Measurements from ENCODE around the gene APBB2.

Gene APBB2

DNA sequence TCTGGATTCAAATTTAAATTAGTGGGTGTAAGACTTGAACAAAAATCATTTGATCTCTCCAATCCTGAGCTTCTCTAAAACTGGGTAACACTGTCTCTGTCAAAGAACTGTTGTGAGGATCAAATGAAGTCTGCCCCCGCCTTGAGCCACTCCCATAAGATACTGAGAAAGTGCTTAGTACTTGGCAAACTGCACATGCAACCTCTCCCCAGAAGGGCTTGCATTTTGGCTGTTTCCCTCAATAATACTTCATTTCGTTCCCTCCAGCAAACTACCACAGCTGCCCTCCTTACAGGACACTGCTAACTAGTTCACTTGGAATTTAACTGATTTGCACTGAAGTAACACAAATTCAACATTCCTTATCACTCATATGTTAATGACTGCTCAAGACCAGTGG, 79.8 kb downstream of the APBB2 start:
- no peak for DNase-seq (ENCODE audit: low spot score)

- no peak for DNase-seq (ENCODE audit: low spot score)
Observed at GRCh38 chr4:41133454-41134018, 80.8 kb downstream of the APBB2 start.

- no peak for DNase-seq (ENCODE audit: low spot score)
Observed at GRCh38 chr4:41132055-41132683, 82.2 kb downstream of the APBB2 start.

- no peak for DNase-seq (ENCODE audit: low spot score)
Observed at GRCh38 chr4:41129936-41130440, 84.4 kb downstream of the APBB2 start.

DNA sequence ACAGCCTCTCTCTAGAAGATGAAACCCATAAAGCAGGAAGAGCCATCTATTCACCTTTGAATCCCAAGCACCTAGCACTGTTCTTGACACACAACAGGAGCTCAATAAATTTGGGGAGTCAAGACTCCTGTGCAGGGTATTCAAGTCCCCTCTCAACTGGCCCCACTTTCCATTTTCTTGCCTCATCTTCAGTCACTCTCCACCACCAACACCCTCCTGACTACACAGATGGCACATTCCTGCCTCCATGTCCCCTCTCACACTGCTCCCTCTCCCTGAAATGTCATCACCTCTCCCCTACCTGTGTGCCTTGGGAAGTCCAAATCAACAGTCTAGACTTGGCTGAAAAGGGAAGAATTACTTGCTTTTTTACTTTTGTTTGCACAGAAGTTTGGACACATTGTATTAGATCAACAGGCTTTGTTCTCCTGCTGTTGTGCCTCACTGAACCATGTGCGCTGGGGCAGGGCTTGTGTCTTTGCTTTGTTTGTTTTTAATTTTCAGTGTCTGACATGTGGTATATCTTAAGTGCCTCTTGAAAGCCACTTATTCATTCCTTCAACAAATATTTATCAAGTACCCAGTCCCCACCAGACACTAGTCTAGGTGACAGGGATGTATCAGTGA, 85.1 kb downstream of the APBB2 start:
- DNase-seq (ENCODE audit: low spot score) = no peak

DNA sequence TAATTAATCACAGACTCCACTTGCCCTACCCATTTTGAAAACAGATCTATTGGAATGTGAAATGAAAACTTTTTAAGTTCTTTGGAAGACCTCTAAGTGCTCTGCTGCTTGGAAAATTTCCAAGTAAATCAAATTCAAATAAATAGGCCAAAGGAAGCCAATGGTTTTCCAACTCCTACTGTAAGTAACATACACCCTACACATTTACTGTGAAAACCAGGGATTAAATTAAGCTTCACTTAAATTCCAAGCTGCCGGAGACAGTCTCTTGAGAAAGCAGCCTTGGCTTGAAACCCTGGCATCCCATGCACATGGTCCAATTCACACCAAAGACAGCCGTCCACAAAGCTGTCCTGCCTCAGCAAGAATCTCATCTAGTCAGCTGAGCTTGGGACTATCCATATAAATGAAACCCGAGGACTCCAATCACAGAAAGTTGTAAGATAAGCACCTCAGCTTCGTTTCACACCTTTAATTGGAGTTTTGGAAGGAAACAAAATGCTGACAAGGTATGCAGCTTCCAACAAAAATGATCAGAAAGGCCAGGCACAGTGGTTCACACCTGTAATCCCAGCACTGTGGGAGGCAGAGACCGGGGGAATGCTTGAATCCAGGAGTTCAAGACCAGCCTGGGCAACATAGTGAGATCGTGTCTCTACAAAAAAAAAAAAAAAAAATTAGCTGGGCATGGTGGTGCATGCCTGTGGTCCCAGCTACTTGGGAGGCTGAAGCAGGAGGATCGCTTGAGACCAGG, 88.6 kb downstream of the APBB2 start:
- no peak for DNase-seq (ENCODE audit: low spot score)

DNA sequence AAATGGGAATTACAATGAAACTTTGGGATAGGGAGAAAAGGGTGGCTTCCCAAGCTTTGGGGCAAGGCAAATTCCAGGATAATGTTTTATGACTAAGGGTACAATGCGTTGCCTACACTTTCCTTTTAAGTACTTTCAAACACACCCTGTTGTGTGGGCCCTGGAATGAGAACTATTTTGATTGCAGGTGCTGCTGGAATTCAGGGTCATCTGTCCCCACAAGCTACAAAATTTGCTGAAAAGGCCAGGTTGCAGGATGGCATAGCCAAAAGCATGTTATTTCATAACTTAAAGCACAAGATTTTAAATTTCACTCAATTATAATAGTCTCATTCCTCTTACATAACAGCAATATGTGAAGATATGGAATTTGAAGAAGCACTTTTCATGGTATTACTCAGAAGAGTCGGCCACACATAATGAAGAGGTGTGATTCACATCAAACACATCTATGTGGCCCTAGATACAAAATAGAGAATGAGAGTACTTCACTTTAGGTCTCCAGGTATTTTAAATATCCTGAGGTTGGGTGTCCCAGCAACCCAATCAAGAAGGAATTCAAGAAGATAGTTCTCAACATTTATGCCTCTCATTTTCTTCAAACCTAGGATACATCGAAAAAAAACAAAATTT, 89.3 kb downstream of the APBB2 start:
- DNase-seq (ENCODE audit: low spot score) = no peak

DNA sequence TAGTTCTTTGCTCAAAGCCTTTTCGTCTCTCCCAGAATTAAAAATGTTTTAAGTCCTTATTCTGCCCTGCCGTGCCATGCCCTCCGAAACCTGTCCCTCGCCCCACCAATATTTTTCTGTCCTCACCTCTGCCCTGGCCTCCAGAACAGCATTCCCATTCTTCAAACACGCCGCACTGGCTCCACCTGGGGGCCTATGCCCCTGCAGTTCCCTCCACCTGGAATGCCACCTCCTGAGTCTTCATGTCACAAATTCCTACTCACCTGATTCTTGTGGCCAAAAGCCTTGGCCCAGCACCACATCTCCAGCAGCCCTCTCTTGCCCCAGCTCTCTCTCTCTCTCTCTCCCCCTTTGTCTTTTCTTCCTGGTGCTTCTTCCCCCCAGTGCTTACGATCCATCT, 91.6 kb downstream of the APBB2 start:
- DNase-seq (ENCODE audit: low spot score) = no peak

GRCh38 chr4:41122309-41122708, 92.0 kb downstream of the APBB2 start:
- DNase-seq (ENCODE audit: low spot score) = no peak

DNA sequence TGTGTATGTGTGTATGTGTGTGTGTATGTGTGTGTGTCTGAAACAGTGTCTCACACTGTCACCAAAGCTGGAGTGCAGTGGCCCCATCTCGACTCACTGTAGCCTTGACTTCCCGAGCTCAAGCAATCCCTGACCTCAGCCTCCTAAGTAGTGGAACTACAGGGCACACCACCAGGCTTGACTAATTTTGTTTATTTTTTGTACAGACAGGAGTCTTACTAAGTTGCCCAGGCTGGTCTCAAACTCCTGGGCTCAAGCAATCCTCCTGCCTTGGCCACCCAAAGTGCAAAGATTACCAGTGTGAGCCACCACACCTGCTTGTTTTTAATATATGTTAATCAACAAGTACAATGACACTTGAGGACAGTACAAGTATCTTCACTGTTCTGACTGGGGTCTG, 92.4 kb downstream of the APBB2 start:
- no peak for DNase-seq (ENCODE audit: low spot score)

DNA sequence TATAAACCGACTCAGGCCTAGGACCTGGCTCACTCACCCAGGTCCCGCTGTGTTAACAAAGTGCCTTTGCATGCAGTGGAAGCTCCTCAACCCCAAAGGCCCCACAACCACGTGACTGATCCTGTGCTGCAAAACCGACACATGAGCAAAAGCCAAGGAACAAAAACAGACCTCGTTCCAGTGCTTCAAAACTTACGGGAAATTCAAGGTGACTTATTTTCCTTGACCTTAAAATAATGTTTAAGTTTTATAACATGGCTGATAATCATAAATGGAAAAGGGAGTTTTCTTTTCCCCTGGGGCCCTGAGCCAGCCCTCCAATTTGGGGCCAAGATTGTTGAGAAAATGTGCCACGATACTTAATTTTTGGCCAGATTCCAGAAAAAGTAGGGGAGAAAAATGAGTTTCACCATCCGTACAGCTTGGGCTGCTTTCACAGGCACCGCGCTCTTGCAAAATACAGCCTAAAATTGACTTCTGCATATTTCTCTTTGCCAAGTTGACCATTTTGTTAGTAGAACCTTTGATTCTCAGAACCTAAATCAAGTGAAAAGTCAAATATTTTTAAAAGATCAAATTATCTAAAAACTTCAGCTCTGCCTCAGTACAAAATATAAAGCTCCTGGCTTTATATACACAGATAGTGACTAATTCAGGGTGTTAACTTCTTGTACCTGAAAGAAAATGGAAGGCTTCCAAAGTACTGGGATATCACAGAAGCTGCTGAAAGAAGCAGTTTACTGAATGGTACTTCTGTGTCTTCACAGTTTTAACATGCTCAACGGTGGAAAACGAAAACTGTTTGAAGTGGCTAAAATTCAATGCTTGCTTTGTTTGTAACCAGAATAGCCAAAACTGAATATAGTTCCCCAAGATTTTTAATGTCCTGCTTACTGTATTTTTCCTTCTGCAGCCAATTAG, 93.8 kb downstream of the APBB2 start:
- no peak for DNase-seq (ENCODE audit: low spot score)

- no peak for DNase-seq (ENCODE audit: low spot score)
Observed at GRCh38 chr4:41119867-41120295, 94.5 kb downstream of the APBB2 start.

- DNase-seq (ENCODE audit: low spot score) = no peak
Observed at GRCh38 chr4:41111791-41112190, 102.6 kb downstream of the APBB2 start.

GRCh38 chr4:41110050-41110449, 104.3 kb downstream of the APBB2 start:
- no peak for DNase-seq (ENCODE audit: low spot score)

DNA sequence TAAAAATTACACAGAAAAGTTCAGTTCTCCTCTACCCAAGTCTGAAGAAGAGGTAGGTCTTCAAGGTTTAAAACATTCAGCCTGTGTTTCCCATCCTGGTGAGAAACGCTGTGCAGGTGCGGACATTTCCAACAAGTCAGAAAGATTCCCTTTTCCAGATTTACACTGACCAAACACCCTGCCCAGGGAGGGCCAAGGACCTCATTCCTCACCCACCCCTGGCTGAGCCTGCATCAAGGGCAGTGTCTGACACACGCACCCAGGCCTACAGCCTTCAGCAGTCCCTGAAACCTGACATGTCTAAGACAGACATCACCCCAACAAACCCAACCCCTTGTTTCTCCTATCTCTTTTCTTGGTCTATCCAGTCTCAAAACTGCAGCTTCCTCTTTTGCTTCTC, 105.9 kb downstream of the APBB2 start:
- no peak for DNase-seq (ENCODE audit: low spot score)

DNA sequence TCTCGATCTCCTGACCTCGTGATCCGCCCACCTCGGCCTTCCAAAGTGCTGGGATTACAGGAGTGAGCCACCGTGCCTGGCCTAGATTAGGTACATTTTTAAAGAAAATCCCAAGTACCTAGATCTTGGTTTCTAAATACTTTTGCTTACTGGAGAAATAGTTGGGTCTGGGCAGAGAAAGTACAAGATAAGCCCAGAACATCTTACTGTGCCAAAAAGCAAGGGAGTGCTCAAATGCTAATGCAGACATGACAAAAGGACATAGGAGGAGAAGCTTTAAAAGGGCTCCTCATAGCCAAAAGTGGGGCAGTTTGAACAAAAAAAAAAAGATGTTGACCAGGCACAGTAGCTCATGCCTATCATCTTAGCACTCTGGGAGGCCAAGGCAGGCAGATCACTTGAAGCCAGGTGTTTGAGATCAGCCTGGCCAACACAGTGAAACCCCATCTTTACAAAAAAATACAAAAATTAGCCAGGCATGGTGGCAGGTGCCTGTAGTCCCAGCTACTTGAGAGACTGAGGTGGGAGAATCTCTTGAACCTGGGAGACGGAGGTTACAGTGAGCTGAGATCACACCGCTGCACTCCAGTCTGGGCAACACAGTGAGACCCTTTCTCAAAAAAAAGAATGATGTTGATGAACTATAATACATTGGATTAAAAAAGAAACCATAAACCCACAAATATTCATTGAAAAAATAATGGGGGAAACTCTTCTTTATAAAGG, 107.5 kb downstream of the APBB2 start:
- DNase-seq (ENCODE audit: low spot score) = no peak

GRCh38 chr4:41106081-41106480, 108.3 kb downstream of the APBB2 start:
- DNase-seq (ENCODE audit: low spot score) = no peak

DNA sequence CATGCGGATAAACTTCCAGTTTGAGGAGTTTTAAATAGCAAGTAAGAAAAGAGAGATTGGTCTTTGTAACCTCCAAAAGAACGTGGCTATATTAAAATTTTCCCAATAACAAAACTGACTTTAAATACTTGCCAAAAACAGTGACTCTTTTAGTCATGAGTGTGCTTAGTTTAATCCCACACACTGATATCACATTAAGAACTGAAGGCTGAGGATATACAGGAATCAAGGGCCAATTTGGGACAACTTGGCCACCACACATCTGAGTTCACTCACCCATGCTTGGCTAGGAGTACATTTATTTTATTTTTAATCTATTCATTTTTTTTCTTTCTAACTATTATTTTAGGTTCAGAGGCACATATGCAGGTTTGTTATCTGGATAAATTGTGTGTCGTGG, 110.2 kb downstream of the APBB2 start:
- no peak for DNase-seq (ENCODE audit: low spot score)

- no peak for DNase-seq (ENCODE audit: low spot score)
Observed at GRCh38 chr4:41103657-41104056, 110.7 kb downstream of the APBB2 start.

DNA sequence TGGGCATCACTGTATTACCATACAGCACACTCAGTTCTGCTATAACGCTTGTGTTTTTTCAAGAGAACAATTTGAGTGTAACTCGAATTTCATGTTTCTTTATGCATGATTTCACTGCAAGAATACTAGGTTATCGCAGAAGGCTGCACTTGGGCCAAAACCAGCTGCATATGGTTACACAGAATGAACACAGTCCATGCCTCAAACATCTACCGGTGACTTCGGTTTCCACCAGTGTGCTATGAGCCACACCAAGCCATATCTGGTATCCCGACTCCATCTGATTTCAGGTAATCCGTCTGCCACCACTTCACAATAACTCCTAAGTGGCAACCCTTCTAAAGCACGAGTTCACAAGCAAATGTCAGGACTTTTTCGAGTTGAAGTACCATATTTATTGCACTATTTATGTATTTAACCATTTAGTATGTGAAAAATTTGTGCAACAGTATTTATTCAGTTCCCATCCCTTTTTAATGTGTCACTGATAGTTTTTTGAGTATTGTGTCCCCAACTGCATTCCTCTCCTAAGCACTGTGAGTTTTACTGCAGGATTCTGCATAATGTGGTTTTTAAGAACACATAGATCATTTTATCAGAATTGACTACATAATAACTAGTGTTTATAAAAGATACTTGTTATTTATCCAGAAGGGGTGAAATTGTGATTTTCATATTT, 111.8 kb downstream of the APBB2 start:
- DNase-seq (ENCODE audit: low spot score) = no peak

Data from kidney capillary endothelial cell (primary cell).